ENCODE measurements around the gene RAB1B.

- TF ChIP-seq POLR2AphosphoS5 (IDR thresholded peaks at IDR 0.05; ENCODE audit: borderline replicate concordance, low read depth, low read length) (no peak), EZH2 (IDR thresholded peaks at IDR 0.05) (no peak)
Observed at GRCh38 chr11:66227700-66228099, 40.7 kb upstream of the RAB1B start.
